Gastrocnemius medialis (tissue), 4 donors: ENCODE data around the gene FGF14. TPM values are rescaled to one million over a fixed set of nuclear protein-coding genes. Genes with fewer than 3 reads are reported as not detected.

ENCODE experiments used
- ATAC-seq, 2 donors: fragments of 150-250 bp; one replicate each; pipeline ENCODE4 v1.9.1; 2016
- DNase-seq, 2 donors: peaks; one replicate each; pipeline ENCODE4 v3.0.0-alpha.2; 2019
- H3K27ac ChIP-seq, 4 donors: fragments of 200-600 bp; sonication (generic); 1 replicate in 1 of 4; 2 replicates in 3 of 4; pipeline ENCODE4 v1.5.1; 2016 to 2018; ENCODE audit warnings: mild to moderate bottlenecking in 2 of 4, moderate library complexity in 1 of 4
- H3K27me3 ChIP-seq, 3 donors: fragments of 200-600 bp; sonication (generic) in 2 of 3; 1 replicate in 1 of 3; 2 replicates in 2 of 3; pipeline versions ENCODE4 v1.5.1 to v1.6.0; 2016 to 2019; ENCODE audit warnings: mild to moderate bottlenecking in 1 of 3, moderate library complexity in 1 of 3
- H3K36me3 ChIP-seq, 2 donors: fragments of 200-600 bp; sonication (generic) in 1 of 2; one replicate each; pipeline ENCODE4 v1.5.1; 2017 to 2018
- H3K4me1 ChIP-seq, 2 donors: fragments of 200-600 bp; sonication (generic) in 1 of 2; one replicate each; pipeline ENCODE4 v1.5.1; 2016 to 2017; ENCODE audit warnings: mild to moderate bottlenecking in 2 of 2
- H3K4me3 ChIP-seq, 4 donors: fragments of 200-600 bp; sonication (generic) in 3 of 4; 1 replicate in 1 of 4; 2 replicates in 3 of 4; pipeline ENCODE4 v1.5.1; 2016 to 2019; ENCODE audit warnings: mild to moderate bottlenecking in 2 of 4
- H3K9me3 ChIP-seq, 3 donors: fragments of 200-600 bp; sonication (generic) in 2 of 3; 1 replicate in 1 of 3; 2 replicates in 2 of 3; pipeline ENCODE4 v1.5.1; 2016 to 2019
- POLR2A ChIP-seq, 2 donors: fragments of 450-650 bp; IDR thresholded peaks; one replicate each; pipeline ENCODE4 v1.6.1; 2017; ENCODE audit warnings: antibody characterized with exemption in 2 of 2, mild to moderate bottlenecking in 2 of 2, moderate library complexity in 2 of 2
- in situ Hi-C, 4 donors: fragments of 200-750 bp; cut with MboI; loops; one replicate each; pipeline versions ENCODE4 v1.15.0 to v1.8.0; 2017; ENCODE audit warnings: low sequenced_read_pairs in 4 of 4
- intact Hi-C: fragments of 100-400 bp; cut with DNase I; formaldehyde crosslinking; loops from one replicate; pipeline ENCODE4 v1.15.1; 2023; ENCODE audit warnings: low total_unique reads
- total RNA-seq, 4 donors: library from RNA; depleted of rRNA; stranded (reverse); fragments of >200 nt; gene quantifications; one replicate each; pipeline versions ENCODE4 v1.1.0 to v1.2.3, GENCODE V29; 2016
- TF ChIP-seq, protein P1 (sequence below), 5 experiments: fragments of 450-650 bp in 3 of 5; fragments of 200-600 bp in 2 of 5; sonication (generic) in 2 of 5; IDR thresholded peaks in 4 of 5; conservative IDR thresholded peaks in 1 of 5; 1 replicate in 4 of 5; 2 replicates in 1 of 5; pipeline ENCODE4 v1.5.1; 2016 to 2019; ENCODE audit warnings: antibody characterized with exemption in 5 of 5, mild to moderate bottlenecking in 3 of 5, moderate library complexity in 3 of 5

The FGF14 gene
- total RNA-seq, 4 donors from 2014 or later = 0.02 TPM; not detected in 3

GRCh38 chr13:101757446-101758039 lies 644.3 kb downstream of the FGF14 start:
- Histone ChIP-seq H3K9me3 (no peaks in the 10 kb centered on the region), H3K4me3 (no peak overlapping the region), H3K27ac (no peak overlapping the region), H3K36me3 (no peaks in the 10 kb centered on the region), H3K4me1 (no peaks in the 10 kb centered on the region), H3K27me3 (no peaks in the 10 kb centered on the region)
- no peak for TF ChIP-seq POLR2A (IDR thresholded peaks at IDR 0.05)
- TF ChIP-seq, protein P1, sequence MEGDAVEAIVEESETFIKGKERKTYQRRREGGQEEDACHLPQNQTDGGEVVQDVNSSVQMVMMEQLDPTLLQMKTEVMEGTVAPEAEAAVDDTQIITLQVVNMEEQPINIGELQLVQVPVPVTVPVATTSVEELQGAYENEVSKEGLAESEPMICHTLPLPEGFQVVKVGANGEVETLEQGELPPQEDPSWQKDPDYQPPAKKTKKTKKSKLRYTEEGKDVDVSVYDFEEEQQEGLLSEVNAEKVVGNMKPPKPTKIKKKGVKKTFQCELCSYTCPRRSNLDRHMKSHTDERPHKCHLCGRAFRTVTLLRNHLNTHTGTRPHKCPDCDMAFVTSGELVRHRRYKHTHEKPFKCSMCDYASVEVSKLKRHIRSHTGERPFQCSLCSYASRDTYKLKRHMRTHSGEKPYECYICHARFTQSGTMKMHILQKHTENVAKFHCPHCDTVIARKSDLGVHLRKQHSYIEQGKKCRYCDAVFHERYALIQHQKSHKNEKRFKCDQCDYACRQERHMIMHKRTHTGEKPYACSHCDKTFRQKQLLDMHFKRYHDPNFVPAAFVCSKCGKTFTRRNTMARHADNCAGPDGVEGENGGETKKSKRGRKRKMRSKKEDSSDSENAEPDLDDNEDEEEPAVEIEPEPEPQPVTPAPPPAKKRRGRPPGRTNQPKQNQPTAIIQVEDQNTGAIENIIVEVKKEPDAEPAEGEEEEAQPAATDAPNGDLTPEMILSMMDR (IDR thresholded peaks at IDR 0.05 in 4 of 5, conservative IDR thresholded peaks at IDR 0.05 in 1 of 5) = peak in 3 of 5 experiments; percentile 12 to 33 (median 22)
- ATAC-seq = no peak
- in situ Hi-C loops = loop anchor here in 3 of 4 donors (10.0 to 25.0 kb wide), 3 partner anchors 243 to 620 kb away; no protein-coding TSS in a partner anchor
- DNase-seq = no peak
- intact Hi-C loops = loop anchor here (2.0 kb wide), 1 partner anchor 243 kb away; no protein-coding TSS in a partner anchor

- no peaks in the 10 kb centered on the region for H3K9me3 ChIP-seq
- H3K27me3 ChIP-seq = no peaks in the 10 kb centered on the region
- no peak for TF ChIP-seq POLR2A (IDR thresholded peaks at IDR 0.05)
- TF ChIP-seq, protein P1 (IDR thresholded peaks at IDR 0.05 in 4 of 5, conservative IDR thresholded peaks at IDR 0.05 in 1 of 5) = no peak
- no peak for DNase-seq
- in situ Hi-C loops (loop anchor here in 3 of 4 donors (10.0 to 25.0 kb wide), 3 partner anchors 241 to 618 kb away; no protein-coding TSS in a partner anchor), intact Hi-C loops (no loop called here)
- no peaks in the 10 kb centered on the region for H3K4me1 ChIP-seq
- ATAC-seq = no peak
- no peak overlapping the region for H3K4me3 ChIP-seq
- H3K36me3 ChIP-seq = no peaks in the 10 kb centered on the region
- H3K27ac ChIP-seq = no peak overlapping the region
These were observed 646.5 kb downstream of the FGF14 start for GRCh38 chr13:101755228-101755887.

DNA sequence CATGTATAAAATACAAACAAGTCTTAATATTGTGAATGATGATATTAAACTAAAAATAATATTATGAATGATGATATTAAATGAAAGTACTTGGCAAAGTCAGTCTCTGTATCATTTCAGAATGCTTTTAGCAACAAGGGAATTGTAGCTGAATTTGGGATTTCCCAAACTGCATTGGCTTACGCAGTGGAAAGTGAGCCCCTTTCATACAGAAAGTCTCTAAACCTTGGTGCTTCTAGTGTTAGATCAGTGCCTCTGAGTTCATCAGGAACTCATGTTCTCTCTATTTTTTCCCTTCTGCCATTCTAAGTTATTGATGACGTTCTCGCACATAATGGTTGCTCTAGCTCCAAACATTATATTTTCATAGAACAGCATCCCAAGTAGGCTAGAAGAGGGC lies 649.4 kb downstream of the FGF14 start:
- no peaks in the 10 kb centered on the region for H3K36me3 ChIP-seq
- H3K27me3 ChIP-seq = no peaks in the 10 kb centered on the region
- no peak for TF ChIP-seq POLR2A (IDR thresholded peaks at IDR 0.05)
- TF ChIP-seq, protein P1 (IDR thresholded peaks at IDR 0.05 in 4 of 5, conservative IDR thresholded peaks at IDR 0.05 in 1 of 5) = no peak
- H3K4me3 ChIP-seq = no peak overlapping the region
- no peaks in the 10 kb centered on the region for H3K4me1 ChIP-seq
- DNase-seq (no peak), ATAC-seq (no peak)
- intact Hi-C loops = no loop called here
- in situ Hi-C loops = loop anchor here in 3 of 4 donors (10.0 to 25.0 kb wide), 3 partner anchors 238 to 615 kb away; no protein-coding TSS in a partner anchor
- no peak overlapping the region for H3K27ac ChIP-seq
- H3K9me3 ChIP-seq = no peaks in the 10 kb centered on the region

DNA sequence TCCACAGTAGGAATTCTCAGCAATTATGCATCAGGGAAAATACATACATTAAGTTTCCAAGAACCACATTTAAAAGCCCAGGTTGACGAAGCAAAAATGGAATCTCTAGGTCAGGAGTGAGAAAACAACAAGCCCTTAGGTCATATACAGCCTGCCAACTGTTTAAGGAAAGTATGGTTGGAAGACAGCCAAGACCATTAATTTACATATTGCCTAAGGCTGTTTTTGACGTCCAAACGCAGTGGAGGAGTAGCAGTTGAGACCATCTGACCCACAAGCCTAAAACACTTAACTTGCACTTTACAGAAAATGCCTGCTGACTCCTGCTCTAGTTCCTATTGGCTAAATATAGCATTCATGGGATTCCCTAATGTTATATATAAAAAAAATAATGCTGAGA lies 650.4 kb downstream of the FGF14 start:
- H3K27ac ChIP-seq = no peak overlapping the region
- in situ Hi-C loops (loop anchor here in 3 of 4 donors (10.0 to 25.0 kb wide), 3 partner anchors 237 to 614 kb away; no protein-coding TSS in a partner anchor), intact Hi-C loops (no loop called here)
- H3K4me3 ChIP-seq = no peak overlapping the region
- H3K36me3 ChIP-seq = no peaks in the 10 kb centered on the region
- DNase-seq (no peak), ATAC-seq (no peak)
- no peaks in the 10 kb centered on the region for H3K4me1 ChIP-seq
- H3K27me3 ChIP-seq = no peaks in the 10 kb centered on the region
- H3K9me3 ChIP-seq = no peaks in the 10 kb centered on the region
- TF ChIP-seq, protein P1 (IDR thresholded peaks at IDR 0.05 in 4 of 5, conservative IDR thresholded peaks at IDR 0.05 in 1 of 5) = no peak
- TF ChIP-seq POLR2A (IDR thresholded peaks at IDR 0.05) = no peak
